Pulmonary artery endothelial cell (primary cell): Measurements from ENCODE around the gene PDXDC1. TPM values are rescaled to one million over a fixed set of nuclear protein-coding genes. Genes with fewer than 3 reads are reported as not detected.
"Not testable (repeated sequence)": the region's sequence is repeated elsewhere in the genome, so short reads cannot be mapped to it uniquely, and the experiment has no call there.

Experiments used
- DNase-seq: peaks from one replicate; pipeline ENCODE4 v3.0.0-alpha.2; 2011; ENCODE audit warnings: low read depth, low spot score
- total RNA-seq: library from RNA; depleted of rRNA; stranded (reverse); fragments of >200 nt; gene quantifications from 2 replicates; pipeline ENCODE4 v1.2.3, GENCODE V29; 2014

Gene PDXDC1
- total RNA-seq, 1 donor from 2014 or later, result 77.4 TPM

GRCh38 chr16:15132719-15133428 lies 158.0 kb downstream of the PDXDC1 start:
- DNase-seq, result not testable (repeated sequence)

- DNase-seq, result not testable (repeated sequence)
These were observed 158.7 kb downstream of the PDXDC1 start for GRCh38 chr16:15133554-15133953.

GRCh38 chr16:15134752-15135482 lies 160.1 kb downstream of the PDXDC1 start:
- not testable (repeated sequence) for DNase-seq

- DNase-seq, result not testable (repeated sequence)
These were observed 160.9 kb downstream of the PDXDC1 start for GRCh38 chr16:15135483-15136360.

DNA sequence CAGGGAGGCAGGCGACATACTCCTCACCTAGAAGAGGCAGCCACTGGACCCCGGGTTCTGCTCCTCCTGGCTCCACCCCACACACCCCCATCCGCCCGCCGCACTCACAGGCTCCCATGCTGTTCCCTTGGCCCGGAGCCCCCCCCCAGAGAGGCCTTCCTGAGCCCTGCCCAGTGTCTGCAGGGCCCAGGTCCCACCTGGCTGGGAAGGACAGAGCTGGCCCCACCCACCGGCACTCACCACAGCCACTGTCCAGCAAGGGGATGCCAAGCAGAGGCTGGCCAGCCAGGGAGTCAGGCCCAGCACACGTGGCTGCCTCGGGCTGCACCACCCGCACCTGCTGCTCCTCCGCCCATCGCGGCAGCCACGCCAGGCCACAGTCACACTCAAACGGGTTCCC lies 162.7 kb downstream of the PDXDC1 start:
- DNase-seq, result not testable (repeated sequence)

- DNase-seq, result not testable (repeated sequence)
These were observed 165.9 kb downstream of the PDXDC1 start for GRCh38 chr16:15140444-15141365.

GRCh38 chr16:15141586-15141985 lies 166.8 kb downstream of the PDXDC1 start:
- no peak for DNase-seq

DNA sequence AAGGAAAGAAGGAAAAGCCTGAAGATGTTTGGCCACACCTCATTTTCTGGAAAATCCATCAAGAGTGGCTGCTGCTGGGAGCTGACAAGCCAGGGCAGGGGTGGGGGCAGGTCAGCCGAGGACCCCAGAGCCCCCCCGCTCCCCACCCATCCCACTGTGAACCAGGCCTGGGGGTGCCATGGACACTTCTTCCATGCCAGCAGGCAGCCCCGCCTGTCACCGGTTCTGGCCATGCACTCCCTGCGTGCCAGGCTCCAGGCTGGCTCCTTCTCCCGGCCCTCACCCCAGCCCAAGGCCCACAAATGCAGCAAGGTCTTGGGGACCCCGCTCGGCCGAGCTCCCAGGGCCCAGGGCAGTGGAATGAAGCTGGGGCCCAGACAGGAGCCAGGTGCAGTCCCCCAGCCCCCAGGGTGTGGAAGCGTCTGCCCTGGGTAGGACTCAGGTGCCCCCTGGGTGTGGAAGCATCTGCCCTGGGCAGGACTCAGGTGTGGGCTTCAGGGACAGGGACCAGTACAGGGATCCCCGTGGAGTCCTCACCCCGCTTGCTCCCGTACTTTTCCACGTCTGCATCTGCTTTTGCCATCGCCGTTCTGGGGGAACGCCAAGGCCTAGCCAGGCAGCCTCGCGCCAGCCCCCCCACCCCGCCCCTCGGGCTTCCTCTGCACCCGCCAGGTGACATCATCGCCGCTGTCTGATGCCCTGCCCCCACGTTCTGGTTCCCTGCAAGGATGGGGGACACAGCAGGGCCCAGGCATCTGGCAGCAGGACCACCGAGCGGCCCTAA lies 167.5 kb downstream of the PDXDC1 start:
- not testable (repeated sequence) for DNase-seq

GRCh38 chr16:15142891-15143600 lies 168.2 kb downstream of the PDXDC1 start:
- DNase-seq, result not testable (repeated sequence)

DNA sequence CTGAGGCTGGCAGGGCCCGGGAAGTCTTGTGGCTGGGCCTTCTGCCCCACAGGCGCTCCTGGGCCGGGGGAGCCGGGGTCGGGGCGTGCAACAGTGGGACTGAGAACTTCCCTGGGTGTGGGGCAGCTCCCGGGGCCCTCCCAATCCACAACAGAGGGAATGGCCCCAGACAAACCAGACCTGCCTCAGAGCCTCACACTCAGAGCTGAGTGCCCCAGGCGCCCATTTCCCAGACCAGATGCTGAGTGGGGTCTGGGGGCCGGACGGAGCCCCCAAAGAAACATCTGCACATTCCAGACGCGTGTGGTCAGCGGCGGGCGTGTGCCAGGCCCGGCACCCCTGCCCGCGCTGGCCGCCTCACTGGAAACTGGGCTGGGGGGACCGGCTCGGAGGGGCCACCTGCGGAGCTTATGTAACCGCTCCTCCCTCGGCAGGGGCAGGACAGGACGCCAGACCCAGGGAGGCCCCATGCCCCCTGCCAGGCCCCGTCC lies 168.8 kb downstream of the PDXDC1 start:
- DNase-seq, result not testable (repeated sequence)

GRCh38 chr16:15144092-15144631 lies 169.3 kb downstream of the PDXDC1 start:
- DNase-seq, result not testable (repeated sequence)

- not testable (repeated sequence) for DNase-seq
These were observed 170.1 kb downstream of the PDXDC1 start for GRCh38 chr16:15144781-15145417.

- DNase-seq, result not testable (repeated sequence)
These were observed 170.8 kb downstream of the PDXDC1 start for GRCh38 chr16:15145418-15146263.

GRCh38 chr16:15146264-15146662 lies 171.4 kb downstream of the PDXDC1 start:
- DNase-seq, result not testable (repeated sequence)

DNA sequence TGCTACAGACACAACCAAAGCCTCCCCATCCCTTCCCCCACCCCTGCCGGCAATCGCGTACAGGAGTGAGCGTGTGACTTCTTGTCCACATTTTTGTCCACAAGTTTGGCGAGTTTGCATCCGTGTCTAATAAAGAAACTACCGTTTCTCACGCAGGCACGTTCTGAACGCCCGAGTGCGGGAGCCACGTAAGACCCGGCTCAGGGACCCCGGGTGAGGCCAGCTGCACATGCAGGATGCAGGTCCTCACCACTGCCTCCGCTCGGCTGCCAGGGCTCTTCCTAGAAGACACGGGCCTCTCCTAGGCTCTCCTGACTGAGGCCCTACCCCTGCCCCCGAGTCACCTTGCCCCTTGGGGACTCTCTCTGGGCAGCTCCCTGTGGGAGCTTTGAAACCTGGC lies 174.0 kb downstream of the PDXDC1 start:
- not testable (repeated sequence) for DNase-seq

DNA sequence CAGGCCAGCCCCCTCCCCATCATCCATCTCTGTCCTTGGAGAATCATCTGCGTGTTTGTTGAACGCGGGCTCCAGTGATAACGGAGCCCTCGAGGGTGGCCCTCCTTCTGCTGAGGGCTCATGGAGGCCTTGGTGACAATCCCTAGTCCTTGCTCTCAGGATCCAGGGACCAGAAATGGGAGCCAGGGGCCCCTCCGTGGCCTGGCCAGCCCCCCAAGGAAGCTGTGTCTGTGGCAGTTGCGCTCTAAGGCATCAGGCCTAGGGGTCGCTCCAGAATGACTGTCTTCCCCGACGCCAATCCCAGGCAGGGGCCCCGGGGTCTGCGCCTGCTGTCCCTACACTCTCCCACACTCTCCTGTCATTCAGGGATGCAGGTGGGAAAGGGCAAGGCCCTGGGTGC lies 174.4 kb downstream of the PDXDC1 start:
- DNase-seq, result not testable (repeated sequence)

GRCh38 chr16:15154005-15154404 lies 179.2 kb downstream of the PDXDC1 start:
- DNase-seq, result not testable (repeated sequence)
